GM21528 (cell line): ENCODE measurements around the gene CTNNA1.

Experiments
- ATAC-seq: cut with Tn5 transposase; IDR thresholded peaks from one replicate; pipeline ENCODE4 v1.9.1; 2021; ENCODE audit warnings: mild to moderate bottlenecking, moderate library complexity; ENCODE audit not compliant: unreplicated experiment, low FRiP score

The CTNNA1 gene

GRCh38 chr5:138955671-138956295 lies 202.6 kb downstream of the CTNNA1 start:
- no peak for ATAC-seq

- ATAC-seq, result no peak
These were observed 203.6 kb downstream of the CTNNA1 start for GRCh38 chr5:138956801-138957200.

GRCh38 chr5:138960145-138960692 lies 207.0 kb downstream of the CTNNA1 start:
- ATAC-seq, result no peak

- no peak for ATAC-seq
These were observed 208.0 kb downstream of the CTNNA1 start for GRCh38 chr5:138961221-138961620.

GRCh38 chr5:138961729-138962128 lies 208.5 kb downstream of the CTNNA1 start:
- ATAC-seq, result no peak

- ATAC-seq, result no peak
These were observed 209.6 kb downstream of the CTNNA1 start for GRCh38 chr5:138962614-138963370.

GRCh38 chr5:138963763-138964371 lies 210.6 kb downstream of the CTNNA1 start:
- ATAC-seq, result no peak

GRCh38 chr5:138964647-138965201 lies 211.5 kb downstream of the CTNNA1 start:
- no peak for ATAC-seq

- no peak for ATAC-seq
These were observed 212.4 kb downstream of the CTNNA1 start for GRCh38 chr5:138965626-138966025.

- no peak for ATAC-seq
These were observed 213.2 kb downstream of the CTNNA1 start for GRCh38 chr5:138966236-138966985.

GRCh38 chr5:138967791-138968448 lies 214.7 kb downstream of the CTNNA1 start:
- ATAC-seq, result no peak

GRCh38 chr5:138968601-138969000 lies 215.4 kb downstream of the CTNNA1 start:
- no peak for ATAC-seq

GRCh38 chr5:138969323-138970002 lies 216.2 kb downstream of the CTNNA1 start:
- no peak for ATAC-seq

- no peak for ATAC-seq
These were observed 219.0 kb downstream of the CTNNA1 start for GRCh38 chr5:138972230-138972629.

GRCh38 chr5:138972836-138973235 lies 219.6 kb downstream of the CTNNA1 start:
- ATAC-seq, result no peak

- ATAC-seq, result no peak
These were observed 221.2 kb downstream of the CTNNA1 start for GRCh38 chr5:138974227-138975063.

- ATAC-seq, result no peak
These were observed 222.0 kb downstream of the CTNNA1 start for GRCh38 chr5:138975098-138975847.

GRCh38 chr5:138978080-138978479 lies 224.9 kb downstream of the CTNNA1 start:
- ATAC-seq, result no peak
